Ishikawa (cell line): ENCODE measurements around the gene MIER2.

ENCODE experiments used
- CEBPB ChIP-seq: IDR thresholded peaks from 2 replicates; pipeline ENCODE4 v1.6.1; 2012
- CREB1 ChIP-seq: IDR thresholded peaks from 2 replicates; pipeline ENCODE4 v1.6.1; 2012; ENCODE audit warnings: low read depth
- EP300 ChIP-seq: IDR thresholded peaks from 2 replicates; pipeline ENCODE4 v1.6.1; 2012; ENCODE audit warnings: borderline replicate concordance
- FOXM1 ChIP-seq: IDR thresholded peaks from 2 replicates; pipeline ENCODE4 v1.6.1; 2012; ENCODE audit warnings: low read depth, borderline replicate concordance
- MAX ChIP-seq: IDR thresholded peaks from 2 replicates; pipeline ENCODE4 v1.6.1; 2012
- NFIC ChIP-seq: IDR thresholded peaks from 2 replicates; pipeline ENCODE4 v1.6.1; 2012
- RAD21 ChIP-seq: IDR thresholded peaks from 2 replicates; pipeline ENCODE4 v1.6.1; 2012; ENCODE audit warnings: low read depth
- REST ChIP-seq: IDR thresholded peaks from 2 replicates; pipeline ENCODE4 v1.6.1; 2012; ENCODE audit warnings: low read depth, mild to moderate bottlenecking
- TAF1 ChIP-seq: IDR thresholded peaks from 2 replicates; pipeline ENCODE4 v1.6.1; 2012; ENCODE audit warnings: low read depth, mild to moderate bottlenecking
- TCF12 ChIP-seq: IDR thresholded peaks from 2 replicates; pipeline ENCODE4 v1.6.1; 2012; ENCODE audit warnings: low read depth
- USF1 ChIP-seq: IDR thresholded peaks from 2 replicates; pipeline ENCODE4 v1.6.1; 2012
- YY1 ChIP-seq: IDR thresholded peaks from 2 replicates; pipeline ENCODE4 v1.6.1; 2012; ENCODE audit warnings: low read depth

GRCh38 chr19:288911-289310, 55.7 kb downstream of the MIER2 start:
- TF ChIP-seq RAD21 (no peak), REST (no peak), TCF12 (no peak), CEBPB (no peak), FOXM1 (no peak), EP300 (no peak), CREB1 (no peak), MAX (no peak), YY1 (no peak), TAF1 (no peak), NFIC (no peak), USF1 (no peak)
